ENCODE results near the gene SUPT5H. TPM values are rescaled to one million over a fixed set of nuclear protein-coding genes. Genes with fewer than 3 reads are reported as not detected.

The SUPT5H gene
- total and polyA plus RNA-seq, 10 of the 15 experiments (the other 5 are each of a cell fraction or from before 2014, with no cell fraction given), result 27.2 to 194 (median 83.6) TPM

DNA sequence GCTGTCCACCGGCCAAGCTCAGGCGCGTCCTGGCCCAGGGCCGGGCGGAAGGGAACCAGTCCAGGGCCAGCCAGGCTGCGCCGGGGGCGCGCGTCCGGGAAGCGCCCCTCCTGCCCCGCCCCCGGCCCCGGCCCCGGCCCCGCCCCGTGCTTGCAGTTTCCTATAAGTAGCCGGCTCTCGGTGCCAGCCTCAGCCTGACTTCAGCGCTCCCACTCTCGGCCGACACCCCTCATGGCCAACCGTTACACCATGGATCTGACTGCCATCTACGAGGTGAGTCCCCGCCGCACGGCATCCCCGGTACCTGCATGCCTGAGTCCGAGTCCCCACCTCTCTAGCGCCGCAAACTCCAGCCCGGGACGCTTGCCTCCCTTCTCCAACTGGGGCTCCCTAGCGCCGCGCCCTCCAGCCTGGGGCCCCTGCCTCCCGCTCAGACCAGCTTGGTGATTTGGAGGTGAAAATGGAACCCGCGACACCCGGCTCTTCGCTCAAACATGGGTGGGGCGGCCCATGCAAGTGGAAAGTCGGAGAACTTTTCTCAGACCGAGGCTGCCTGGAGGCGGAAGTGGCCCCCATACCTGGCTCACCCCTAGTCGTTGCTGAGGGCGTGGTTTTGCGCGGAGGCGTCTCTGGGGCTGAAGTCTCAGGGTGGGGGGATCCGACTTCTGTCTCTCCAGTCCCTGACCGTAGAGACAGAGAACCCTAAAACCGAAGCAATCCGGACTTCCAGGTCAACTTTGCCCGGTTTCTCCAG lies 38.5 kb upstream of the SUPT5H start, which contains the start of gene ZFP36 (continued):
- TF ChIP-seq MYB (IDR thresholded peaks at IDR 0.05; ENCODE audit: borderline replicate concordance, low read depth, low read length), result peak; percentile 52; the same call in 1 of the 2 replicates
- TF ChIP-seq, protein P1, sequence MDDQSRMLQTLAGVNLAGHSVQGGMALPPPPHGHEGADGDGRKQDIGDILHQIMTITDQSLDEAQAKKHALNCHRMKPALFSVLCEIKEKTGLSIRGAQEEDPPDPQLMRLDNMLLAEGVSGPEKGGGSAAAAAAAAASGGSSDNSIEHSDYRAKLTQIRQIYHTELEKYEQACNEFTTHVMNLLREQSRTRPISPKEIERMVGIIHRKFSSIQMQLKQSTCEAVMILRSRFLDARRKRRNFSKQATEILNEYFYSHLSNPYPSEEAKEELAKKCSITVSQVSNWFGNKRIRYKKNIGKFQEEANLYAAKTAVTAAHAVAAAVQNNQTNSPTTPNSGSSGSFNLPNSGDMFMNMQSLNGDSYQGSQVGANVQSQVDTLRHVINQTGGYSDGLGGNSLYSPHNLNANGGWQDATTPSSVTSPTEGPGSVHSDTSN (IDR thresholded peaks at IDR 0.05; ENCODE audit: insufficient replicate concordance, low read depth, low read length), result no peak
- 0 out of 2 replicates have a peak, but pooled peaks have one; percentile 45 for TF ChIP-seq STAT1 (conservative IDR thresholded peaks at IDR 0.05)
- TF ChIP-seq, protein P2, sequence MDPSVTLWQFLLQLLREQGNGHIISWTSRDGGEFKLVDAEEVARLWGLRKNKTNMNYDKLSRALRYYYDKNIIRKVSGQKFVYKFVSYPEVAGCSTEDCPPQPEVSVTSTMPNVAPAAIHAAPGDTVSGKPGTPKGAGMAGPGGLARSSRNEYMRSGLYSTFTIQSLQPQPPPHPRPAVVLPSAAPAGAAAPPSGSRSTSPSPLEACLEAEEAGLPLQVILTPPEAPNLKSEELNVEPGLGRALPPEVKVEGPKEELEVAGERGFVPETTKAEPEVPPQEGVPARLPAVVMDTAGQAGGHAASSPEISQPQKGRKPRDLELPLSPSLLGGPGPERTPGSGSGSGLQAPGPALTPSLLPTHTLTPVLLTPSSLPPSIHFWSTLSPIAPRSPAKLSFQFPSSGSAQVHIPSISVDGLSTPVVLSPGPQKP (IDR thresholded peaks at IDR 0.05; ENCODE audit: low read depth, low read length), result peak; percentile 91
- peak; percentile 98 for TF ChIP-seq POLR2AphosphoS5 (IDR thresholded peaks at IDR 0.05; ENCODE audit: low read length)
- TF ChIP-seq, protein P3, sequence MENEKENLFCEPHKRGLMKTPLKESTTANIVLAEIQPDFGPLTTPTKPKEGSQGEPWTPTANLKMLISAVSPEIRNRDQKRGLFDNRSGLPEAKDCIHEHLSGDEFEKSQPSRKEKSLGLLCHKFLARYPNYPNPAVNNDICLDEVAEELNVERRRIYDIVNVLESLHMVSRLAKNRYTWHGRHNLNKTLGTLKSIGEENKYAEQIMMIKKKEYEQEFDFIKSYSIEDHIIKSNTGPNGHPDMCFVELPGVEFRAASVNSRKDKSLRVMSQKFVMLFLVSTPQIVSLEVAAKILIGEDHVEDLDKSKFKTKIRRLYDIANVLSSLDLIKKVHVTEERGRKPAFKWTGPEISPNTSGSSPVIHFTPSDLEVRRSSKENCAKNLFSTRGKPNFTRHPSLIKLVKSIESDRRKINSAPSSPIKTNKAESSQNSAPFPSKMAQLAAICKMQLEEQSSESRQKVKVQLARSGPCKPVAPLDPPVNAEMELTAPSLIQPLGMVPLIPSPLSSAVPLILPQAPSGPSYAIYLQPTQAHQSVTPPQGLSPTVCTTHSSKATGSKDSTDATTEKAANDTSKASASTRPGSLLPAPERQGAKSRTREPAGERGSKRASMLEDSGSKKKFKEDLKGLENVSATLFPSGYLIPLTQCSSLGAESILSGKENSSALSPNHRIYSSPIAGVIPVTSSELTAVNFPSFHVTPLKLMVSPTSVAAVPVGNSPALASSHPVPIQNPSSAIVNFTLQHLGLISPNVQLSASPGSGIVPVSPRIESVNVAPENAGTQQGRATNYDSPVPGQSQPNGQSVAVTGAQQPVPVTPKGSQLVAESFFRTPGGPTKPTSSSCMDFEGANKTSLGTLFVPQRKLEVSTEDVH (IDR thresholded peaks at IDR 0.05; ENCODE audit: low read depth, partially characterized antibody), result no peak
- no peak for TF ChIP-seq SUPT20H (IDR thresholded peaks at IDR 0.05; ENCODE audit: borderline replicate concordance, control insufficient read depth, low read depth, low read length)
- no peak for TF ChIP-seq SUZ12 (IDR thresholded peaks at IDR 0.05; ENCODE audit: unreplicated experiment)
- TF ChIP-seq, protein P4, sequence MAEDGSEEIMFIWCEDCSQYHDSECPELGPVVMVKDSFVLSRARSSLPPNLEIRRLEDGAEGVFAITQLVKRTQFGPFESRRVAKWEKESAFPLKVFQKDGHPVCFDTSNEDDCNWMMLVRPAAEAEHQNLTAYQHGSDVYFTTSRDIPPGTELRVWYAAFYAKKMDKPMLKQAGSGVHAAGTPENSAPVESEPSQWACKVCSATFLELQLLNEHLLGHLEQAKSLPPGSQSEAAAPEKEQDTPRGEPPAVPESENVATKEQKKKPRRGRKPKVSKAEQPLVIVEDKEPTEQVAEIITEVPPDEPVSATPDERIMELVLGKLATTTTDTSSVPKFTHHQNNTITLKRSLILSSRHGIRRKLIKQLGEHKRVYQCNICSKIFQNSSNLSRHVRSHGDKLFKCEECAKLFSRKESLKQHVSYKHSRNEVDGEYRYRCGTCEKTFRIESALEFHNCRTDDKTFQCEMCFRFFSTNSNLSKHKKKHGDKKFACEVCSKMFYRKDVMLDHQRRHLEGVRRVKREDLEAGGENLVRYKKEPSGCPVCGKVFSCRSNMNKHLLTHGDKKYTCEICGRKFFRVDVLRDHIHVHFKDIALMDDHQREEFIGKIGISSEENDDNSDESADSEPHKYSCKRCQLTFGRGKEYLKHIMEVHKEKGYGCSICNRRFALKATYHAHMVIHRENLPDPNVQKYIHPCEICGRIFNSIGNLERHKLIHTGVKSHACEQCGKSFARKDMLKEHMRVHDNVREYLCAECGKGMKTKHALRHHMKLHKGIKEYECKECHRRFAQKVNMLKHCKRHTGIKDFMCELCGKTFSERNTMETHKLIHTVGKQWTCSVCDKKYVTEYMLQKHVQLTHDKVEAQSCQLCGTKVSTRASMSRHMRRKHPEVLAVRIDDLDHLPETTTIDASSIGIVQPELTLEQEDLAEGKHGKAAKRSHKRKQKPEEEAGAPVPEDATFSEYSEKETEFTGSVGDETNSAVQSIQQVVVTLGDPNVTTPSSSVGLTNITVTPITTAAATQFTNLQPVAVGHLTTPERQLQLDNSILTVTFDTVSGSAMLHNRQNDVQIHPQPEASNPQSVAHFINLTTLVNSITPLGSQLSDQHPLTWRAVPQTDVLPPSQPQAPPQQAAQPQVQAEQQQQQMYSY (CRISPR knock-in tag; IDR thresholded peaks at IDR 0.05), result 0 out of 2 replicates have a peak, but pooled peaks have one; percentile 16
- TF ChIP-seq PML (IDR thresholded peaks at IDR 0.05; ENCODE audit: low read length), result no peak
- peak; percentile 81 for TF ChIP-seq CHD1 (IDR thresholded peaks at IDR 0.05; ENCODE audit: low read depth, low read length)
- peak; percentile 96 for TF ChIP-seq SMAD5 (IDR thresholded peaks at IDR 0.05; ENCODE audit: low read depth)
- no peak for TF ChIP-seq ZNF274 (IDR thresholded peaks at IDR 0.05; ENCODE audit: insufficient read depth, insufficient read length)
- TF ChIP-seq, protein P5, sequence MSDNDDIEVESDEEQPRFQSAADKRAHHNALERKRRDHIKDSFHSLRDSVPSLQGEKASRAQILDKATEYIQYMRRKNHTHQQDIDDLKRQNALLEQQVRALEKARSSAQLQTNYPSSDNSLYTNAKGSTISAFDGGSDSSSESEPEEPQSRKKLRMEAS (IDR thresholded peaks at IDR 0.05; ENCODE audit: low read depth, low read length), result peak; percentile 66
- peak; percentile 10 for TF ChIP-seq SP1 (IDR thresholded peaks at IDR 0.05; ENCODE audit: low read depth, low read length)
- TF ChIP-seq TCF3 (IDR thresholded peaks at IDR 0.05; ENCODE audit: borderline replicate concordance, insufficient read depth, low read depth, low read length), result peak; percentile 94
- TF ChIP-seq MXI1 (IDR thresholded peaks at IDR 0.05; ENCODE audit: low read depth, low read length), result no peak
- no peak; the same call in 1 of the 2 replicates for TF ChIP-seq RCOR1 (conservative IDR thresholded peaks at IDR 0.05; ENCODE audit: low read depth, low read length)
- no peak for TF ChIP-seq CBX3 (IDR thresholded peaks at IDR 0.05; ENCODE audit: borderline replicate concordance, low read depth)
- TF ChIP-seq EP300 (IDR thresholded peaks at IDR 0.05; ENCODE audit: borderline replicate concordance in 1 of 2, control insufficient read depth in 1 of 2, low read depth in 2 of 2, low read length in 2 of 2), result no peak

All from GM12878 (cell line).